Nephron (organoid): ENCODE results near the gene OTC.
A peak's percentile ranks its signal among the peaks of the same experiment; 100 is the strongest.

Experiments used
- H3K27ac Mint-ChIP-seq, 3 experiments: 2 replicates each; pipeline ENCODE4 v1.8.0; 2020; ENCODE audit warnings: mixed read lengths in 3 of 3, mild to moderate bottlenecking in 2 of 3, moderate library complexity in 1 of 3
- H3K27me3 Mint-ChIP-seq: 2 replicates; pipeline ENCODE4 v1.8.0; 2021; ENCODE audit warnings: low read depth, mild to moderate bottlenecking, moderate library complexity, mixed read lengths
- H3K36me3 Mint-ChIP-seq: 2 replicates; pipeline ENCODE4 v1.8.0; 2020; ENCODE audit warnings: low read depth, mixed read lengths
- H3K4me1 Mint-ChIP-seq: 2 replicates; pipeline ENCODE4 v1.8.0; 2020; ENCODE audit warnings: mixed read lengths
- H3K4me3 Mint-ChIP-seq, 3 experiments: 2 replicates each; pipeline ENCODE4 v1.8.0; 2020; ENCODE audit warnings: mild to moderate bottlenecking in 3 of 3, mixed read lengths in 3 of 3, moderate library complexity in 2 of 3
- H3K9me3 Mint-ChIP-seq: 2 replicates; pipeline ENCODE4 v1.8.0; 2020; ENCODE audit warnings: mixed read lengths
- TF ChIP-seq, protein P1 (sequence below), 3 experiments: fragments of 200-600 bp; sonication (generic); IDR thresholded peaks; one replicate each; pipeline ENCODE4 v1.5.0; 2021; ENCODE audit warnings: antibody characterized with exemption in 3 of 3; ENCODE audit not compliant: unreplicated experiment in 3 of 3

Gene OTC

GRCh38 chrX:38375891-38376290 is 23.5 kb downstream of the OTC start:
- H3K4me1 Mint-ChIP-seq: no peaks in the 10 kb centered on the region
- H3K9me3 Mint-ChIP-seq: peaks cover 11% of the 10 kb centered on the region
- H3K27me3 Mint-ChIP-seq: no peaks in the 10 kb centered on the region
- H3K27ac Mint-ChIP-seq: no peak overlapping the region
- TF ChIP-seq, protein P1, sequence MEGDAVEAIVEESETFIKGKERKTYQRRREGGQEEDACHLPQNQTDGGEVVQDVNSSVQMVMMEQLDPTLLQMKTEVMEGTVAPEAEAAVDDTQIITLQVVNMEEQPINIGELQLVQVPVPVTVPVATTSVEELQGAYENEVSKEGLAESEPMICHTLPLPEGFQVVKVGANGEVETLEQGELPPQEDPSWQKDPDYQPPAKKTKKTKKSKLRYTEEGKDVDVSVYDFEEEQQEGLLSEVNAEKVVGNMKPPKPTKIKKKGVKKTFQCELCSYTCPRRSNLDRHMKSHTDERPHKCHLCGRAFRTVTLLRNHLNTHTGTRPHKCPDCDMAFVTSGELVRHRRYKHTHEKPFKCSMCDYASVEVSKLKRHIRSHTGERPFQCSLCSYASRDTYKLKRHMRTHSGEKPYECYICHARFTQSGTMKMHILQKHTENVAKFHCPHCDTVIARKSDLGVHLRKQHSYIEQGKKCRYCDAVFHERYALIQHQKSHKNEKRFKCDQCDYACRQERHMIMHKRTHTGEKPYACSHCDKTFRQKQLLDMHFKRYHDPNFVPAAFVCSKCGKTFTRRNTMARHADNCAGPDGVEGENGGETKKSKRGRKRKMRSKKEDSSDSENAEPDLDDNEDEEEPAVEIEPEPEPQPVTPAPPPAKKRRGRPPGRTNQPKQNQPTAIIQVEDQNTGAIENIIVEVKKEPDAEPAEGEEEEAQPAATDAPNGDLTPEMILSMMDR (IDR thresholded peaks at IDR 0.05; ENCODE audit: unreplicated experiment in 3 of 3): peak in 1 of 3 experiments; percentile 40
- no peaks in the 10 kb centered on the region for H3K36me3 Mint-ChIP-seq
- H3K4me3 Mint-ChIP-seq: no peak overlapping the region

DNA sequence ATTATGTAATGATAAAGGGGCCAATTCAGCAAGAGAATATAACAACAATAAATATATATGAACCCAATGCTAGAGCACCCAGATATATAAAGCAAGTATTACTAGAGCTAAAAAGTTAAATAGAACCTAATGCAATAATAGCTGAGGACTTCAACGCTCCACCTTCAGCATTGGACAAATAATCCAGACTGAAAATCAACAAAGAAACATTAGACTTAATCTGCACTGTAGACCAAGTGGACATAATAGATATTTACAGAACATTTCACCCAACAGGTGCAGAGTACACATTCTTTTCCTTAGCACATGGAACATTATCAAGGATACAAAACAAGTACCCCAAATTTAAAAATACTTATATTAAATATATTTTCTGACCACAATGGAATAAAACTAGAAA is 24.3 kb downstream of the OTC start:
- H3K36me3 Mint-ChIP-seq: no peaks in the 10 kb centered on the region
- no peak overlapping the region for H3K27ac Mint-ChIP-seq
- H3K4me3 Mint-ChIP-seq: no peak overlapping the region
- no peaks in the 10 kb centered on the region for H3K4me1 Mint-ChIP-seq
- H3K27me3 Mint-ChIP-seq: no peaks in the 10 kb centered on the region
- H3K9me3 Mint-ChIP-seq: peaks cover 11% of the 10 kb centered on the region
- TF ChIP-seq, protein P1 (IDR thresholded peaks at IDR 0.05; ENCODE audit: unreplicated experiment in 3 of 3): no peak

GRCh38 chrX:38379088-38379487 is 26.7 kb downstream of the OTC start:
- Mint-ChIP-seq H3K4me3 (no peak overlapping the region), H3K27ac (no peak overlapping the region), H3K36me3 (no peaks in the 10 kb centered on the region), H3K9me3 (peaks cover 15% of the 10 kb centered on the region), H3K27me3 (no peaks in the 10 kb centered on the region), H3K4me1 (no peaks in the 10 kb centered on the region)
- TF ChIP-seq, protein P1 (IDR thresholded peaks at IDR 0.05; ENCODE audit: unreplicated experiment in 3 of 3): no peak

DNA sequence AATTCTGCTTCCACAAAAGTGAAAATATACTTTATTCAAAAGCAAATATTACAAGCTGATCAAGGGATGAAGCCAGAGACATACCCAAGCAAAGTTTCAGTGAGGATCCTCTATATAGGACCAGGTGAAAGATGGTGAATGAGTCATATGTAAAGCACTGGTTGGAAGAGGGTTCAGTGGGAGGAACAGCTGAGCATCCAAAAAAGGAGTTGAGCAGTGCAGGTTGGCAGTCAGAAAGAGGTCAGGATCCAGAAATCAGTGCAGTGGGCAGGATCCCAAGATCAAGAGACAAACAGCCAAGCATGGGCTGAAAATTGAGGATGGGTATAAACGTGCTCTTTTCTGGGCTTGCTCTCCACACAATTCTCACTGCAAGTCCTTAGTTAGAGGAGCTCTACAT is 30.3 kb downstream of the OTC start:
- no peak overlapping the region for H3K4me3 Mint-ChIP-seq
- H3K4me1 Mint-ChIP-seq: no peaks in the 10 kb centered on the region
- no peaks in the 10 kb centered on the region for H3K36me3 Mint-ChIP-seq
- TF ChIP-seq, protein P1 (IDR thresholded peaks at IDR 0.05; ENCODE audit: unreplicated experiment in 3 of 3): no peak
- peaks cover 17% of the 10 kb centered on the region for H3K9me3 Mint-ChIP-seq
- no peak overlapping the region for H3K27ac Mint-ChIP-seq
- no peaks in the 10 kb centered on the region for H3K27me3 Mint-ChIP-seq

GRCh38 chrX:38400389-38400910 is 48.0 kb downstream of the OTC start:
- no peaks in the 10 kb centered on the region for H3K27me3 Mint-ChIP-seq
- no peaks in the 10 kb centered on the region for H3K36me3 Mint-ChIP-seq
- peaks cover 11% of the 10 kb centered on the region for H3K4me1 Mint-ChIP-seq
- no peak overlapping the region for H3K4me3 Mint-ChIP-seq
- TF ChIP-seq, protein P1 (IDR thresholded peaks at IDR 0.05; ENCODE audit: unreplicated experiment in 3 of 3): no peak
- H3K9me3 Mint-ChIP-seq: no peaks in the 10 kb centered on the region
- H3K27ac Mint-ChIP-seq: peak overlapping the region in 2 of 3 experiments; percentile 8 to 13

- Mint-ChIP-seq H3K4me1 (peaks cover 28% of the 10 kb centered on the region), H3K27me3 (no peaks in the 10 kb centered on the region), H3K27ac (peak overlapping the region in 1 of 3 experiments; percentile 2), H3K36me3 (no peaks in the 10 kb centered on the region), H3K9me3 (no peaks in the 10 kb centered on the region), H3K4me3 (no peak overlapping the region)
- TF ChIP-seq, protein P1 (IDR thresholded peaks at IDR 0.05; ENCODE audit: unreplicated experiment in 3 of 3): no peak
Measured at GRCh38 chrX:38402118-38402517, 49.7 kb downstream of the OTC start.
